Measurements from ENCODE around the gene LENG1.
"Not testable (repeated sequence)": the region's sequence is repeated elsewhere in the genome, so short reads cannot be mapped to it uniquely, and the experiment has no call there.

The LENG1 gene

GRCh38 chr19:54189145-54189734, 29.7 kb upstream of the LENG1 start, which contains the start of gene MBOAT7:
Gene MBOAT7 (minus strand): TSS chr19:54189580. CDS start chr19:54188508, 1,072 bp downstream.
- no peak for DNase-seq

DNA sequence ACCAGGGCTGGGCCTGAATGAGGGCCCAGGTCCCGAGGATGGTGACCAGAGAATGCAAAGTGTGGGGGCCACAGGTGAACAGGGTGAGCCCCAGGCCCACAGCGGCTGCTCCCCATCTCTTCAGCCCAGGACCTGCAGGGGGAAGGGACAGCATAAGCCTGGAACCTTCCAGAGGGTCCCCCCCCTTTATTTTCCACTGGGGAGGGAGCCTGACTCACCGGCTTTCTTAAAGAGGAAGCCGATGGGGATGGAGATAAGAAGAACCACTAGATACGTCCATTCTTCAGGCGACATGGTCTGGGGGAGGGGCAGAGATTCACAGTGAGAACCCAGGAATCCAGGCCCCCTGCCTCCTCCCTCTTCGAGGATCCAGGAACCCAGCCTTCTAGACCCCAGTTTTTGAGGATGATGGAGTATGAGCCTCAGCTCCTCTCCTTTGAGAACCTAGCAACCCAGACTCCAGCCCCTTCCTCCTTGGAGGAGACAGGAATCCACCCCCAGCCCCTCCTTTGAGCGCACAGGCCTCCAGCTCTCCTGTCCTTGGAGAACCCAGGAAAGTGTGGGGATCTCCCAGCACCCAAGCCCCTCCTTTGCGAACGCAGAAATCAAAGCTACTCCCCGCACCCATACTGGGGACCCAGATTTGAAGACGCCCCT, 28.8 kb upstream of the LENG1 start:
- DNase-seq, result peak in 1 of 2 experiments; percentile 61

DNA sequence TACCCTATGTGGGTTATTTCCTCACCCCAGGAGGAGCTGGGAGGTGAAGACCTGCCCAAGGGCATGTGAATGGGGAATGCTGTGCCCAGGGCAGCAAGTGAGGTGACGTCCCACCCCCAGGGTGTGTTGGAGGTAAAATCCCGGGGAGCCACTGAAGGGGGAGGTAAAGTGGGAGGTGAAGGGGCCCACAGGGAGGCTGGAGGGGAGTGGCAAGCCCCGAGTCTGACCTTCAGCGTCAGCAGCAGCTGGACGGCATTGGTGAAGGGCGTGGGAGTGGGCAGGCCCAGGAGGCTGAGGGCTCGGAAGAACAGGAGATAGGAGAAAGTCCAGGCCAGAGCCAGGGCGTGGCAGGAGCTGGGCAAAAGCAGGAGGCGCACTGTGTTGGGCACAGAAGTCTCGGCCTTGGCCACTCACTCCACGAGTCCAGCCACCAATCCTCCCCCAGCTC, 27.4 kb upstream of the LENG1 start:
- no peak for DNase-seq

- no peak for DNase-seq
Measured at GRCh38 chr19:54186351-54186750, 26.8 kb upstream of the LENG1 start.

GRCh38 chr19:54183431-54183830, 23.9 kb upstream of the LENG1 start:
- no peak for DNase-seq

DNA sequence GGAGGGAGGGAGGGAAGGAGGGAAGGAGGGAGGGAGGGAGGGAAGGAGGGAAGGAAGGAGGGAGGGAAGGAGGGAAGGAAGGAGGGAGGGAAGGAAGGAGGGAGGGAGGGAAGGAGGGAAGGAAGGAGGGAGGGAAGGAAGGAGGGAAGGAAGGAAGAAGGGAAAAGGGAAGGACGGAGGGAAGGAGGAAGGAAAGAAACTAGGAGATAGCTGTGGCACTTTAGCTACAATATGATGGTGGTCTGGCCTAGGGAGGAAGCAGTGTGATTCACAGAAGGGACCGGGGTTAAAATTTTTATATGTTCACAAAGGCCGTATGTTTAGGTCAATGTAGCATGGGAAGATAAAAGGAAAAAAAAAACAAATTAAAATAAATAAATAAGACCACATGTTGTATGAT, 22.4 kb upstream of the LENG1 start:
- not testable (repeated sequence) for DNase-seq

- no peak for DNase-seq
Measured at GRCh38 chr19:54180691-54181091, 21.2 kb upstream of the LENG1 start.

- peak; percentile 97 to 98 for DNase-seq
Measured at GRCh38 chr19:54179921-54180461, 20.5 kb upstream of the LENG1 start.

GRCh38 chr19:54179262-54179852, 19.8 kb upstream of the LENG1 start:
- DNase-seq, result no peak

DNA sequence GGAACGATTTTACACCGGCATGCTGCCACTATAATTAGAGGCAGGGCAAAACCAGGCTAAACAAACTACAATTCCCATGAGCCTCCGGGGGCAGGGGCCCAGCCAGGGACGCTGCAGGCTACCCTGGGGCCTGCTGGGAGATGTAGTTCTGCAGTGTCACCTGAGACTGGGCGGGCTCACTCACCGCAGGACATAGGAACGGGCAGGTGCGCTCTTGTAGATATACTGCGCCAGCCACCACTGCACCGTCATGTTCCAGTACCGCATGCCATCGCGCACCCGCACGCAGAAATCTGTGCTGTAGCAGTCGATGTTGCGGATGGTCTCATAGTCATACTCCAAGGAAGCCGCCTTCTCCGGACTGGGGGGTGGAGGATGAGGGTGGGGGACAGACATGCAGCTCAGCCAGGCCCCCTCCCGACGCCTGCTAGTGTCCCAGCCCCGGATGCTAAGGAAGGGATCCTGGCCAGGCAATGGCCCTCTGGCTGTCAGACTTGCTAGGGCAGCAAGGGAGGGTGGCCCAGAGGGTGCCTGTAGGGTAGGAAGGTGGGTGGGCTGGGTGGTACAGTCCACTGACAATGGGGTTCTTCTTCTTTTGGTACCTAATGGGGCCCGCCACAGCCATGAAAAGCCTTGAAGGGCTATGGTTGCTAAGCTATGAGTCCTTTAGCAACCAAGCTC, 19.2 kb upstream of the LENG1 start:
- DNase-seq, result peak; percentile 74 to 94

GRCh38 chr19:54173951-54174834, 14.7 kb upstream of the LENG1 start:
- DNase-seq, result no peak

DNA sequence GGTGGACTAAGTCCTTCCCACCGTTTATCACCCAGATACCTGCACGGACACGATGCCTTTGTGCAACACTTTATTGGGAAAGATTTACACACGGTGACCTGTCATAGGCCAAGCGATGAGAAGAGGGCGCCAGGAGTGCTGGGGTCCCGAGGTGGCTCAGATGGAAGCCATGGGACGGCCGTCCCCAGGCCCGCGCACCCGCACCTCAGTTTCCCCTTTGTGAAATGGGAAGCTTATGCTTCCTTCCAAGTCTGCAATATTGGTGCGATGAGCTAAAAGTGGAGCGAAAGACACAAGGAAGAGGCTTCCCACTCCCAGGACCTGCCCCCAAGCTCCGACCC, 13.8 kb upstream of the LENG1 start:
- DNase-seq, result no peak

DNA sequence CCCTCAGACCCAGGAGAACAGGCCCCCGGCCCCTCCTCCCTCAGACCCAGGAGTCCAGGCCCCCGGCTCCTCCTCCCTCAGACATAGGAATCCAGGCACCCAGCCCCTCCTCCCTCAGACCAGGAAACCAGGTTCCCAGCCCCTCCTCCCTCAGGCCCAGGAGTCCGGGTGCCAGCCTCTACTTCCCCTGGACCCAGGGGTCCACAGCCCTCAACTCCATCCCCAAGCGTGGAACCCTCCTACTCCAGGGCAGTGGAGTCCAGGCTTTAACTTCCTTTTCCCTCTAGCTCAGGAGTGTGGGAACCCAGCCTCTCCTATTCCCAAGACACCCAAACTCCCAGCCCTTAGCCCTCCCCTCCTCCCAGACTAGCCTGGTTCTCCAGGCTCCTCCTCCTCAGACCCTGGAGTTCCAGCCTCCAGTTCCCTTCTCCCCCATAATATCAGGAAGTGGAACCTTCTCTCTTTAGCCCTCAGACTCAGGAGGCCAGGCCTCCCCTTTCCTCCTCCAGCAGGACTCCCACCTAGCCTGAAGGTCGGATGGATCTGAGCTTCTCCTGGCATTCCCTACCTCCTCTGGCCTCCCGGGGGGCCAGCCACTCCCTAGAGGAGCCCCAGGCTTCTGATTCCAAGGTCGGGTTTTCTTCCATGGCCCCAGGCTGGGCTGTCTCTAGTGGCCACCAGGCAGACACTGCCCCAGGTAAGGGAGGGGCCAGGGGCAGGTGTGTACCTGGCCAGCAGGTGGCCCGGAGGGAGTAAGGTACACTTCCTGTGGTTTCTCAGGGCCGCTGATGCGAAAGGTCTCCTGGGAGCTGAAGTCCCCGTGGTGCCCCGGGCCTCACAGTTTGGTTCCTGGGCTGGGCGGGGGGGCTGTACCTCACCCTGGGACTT, 13.2 kb upstream of the LENG1 start, which contains the start of gene TMC4:
TMC4 (minus strand) TSS at position 690 of the 888 bp plus-strand sequence; CDS start at position 647, 43 bp downstream.
- peak; percentile 87 to 97 for DNase-seq

GRCh38 chr19:54171736-54172431, 12.4 kb upstream of the LENG1 start:
- DNase-seq, result not testable (repeated sequence)

- DNase-seq, result no peak
Measured at GRCh38 chr19:54169149-54169740, 9.7 kb upstream of the LENG1 start.

GRCh38 chr19:54168174-54168917, 8.8 kb upstream of the LENG1 start:
- DNase-seq, result peak; percentile 79 to 97

DNA sequence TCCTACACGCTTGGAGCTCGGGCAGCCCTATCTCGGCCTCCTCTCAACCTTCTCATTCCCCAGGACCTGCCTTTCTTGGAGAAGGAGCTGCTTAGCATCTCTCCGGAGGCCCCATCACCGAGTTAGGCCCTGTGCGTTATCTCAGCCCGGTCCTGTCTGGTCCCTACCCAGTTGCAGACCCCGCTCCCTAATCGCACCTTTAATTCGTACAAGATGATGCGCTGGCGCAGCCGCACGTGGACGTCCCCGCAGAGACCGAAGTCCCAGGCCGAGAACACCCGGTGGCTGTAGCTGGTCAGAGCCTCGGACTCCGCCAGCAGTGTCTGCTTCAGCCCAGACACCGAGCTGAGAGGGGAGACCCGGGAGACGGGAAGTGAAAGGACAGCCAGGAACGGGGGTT, 5.7 kb upstream of the LENG1 start:
- no peak for DNase-seq

- peak; percentile 75 to 95 for DNase-seq
Measured at GRCh38 chr19:54164369-54165068, 5.0 kb upstream of the LENG1 start.

GRCh38 chr19:54162884-54163283, 3.4 kb upstream of the LENG1 start:
- no peak for DNase-seq

Measured in NCI-H526 (cell line).